HG03196 (cell line): ENCODE measurements around the gene RC3H2.
"Not testable (repeated sequence)": the region's sequence is repeated elsewhere in the genome, so short reads cannot be mapped to it uniquely, and the experiment has no call there.

ENCODE experiments used
- ATAC-seq: cut with Tn5 transposase; IDR thresholded peaks from one replicate; pipeline ENCODE4 v1.9.1; 2021; ENCODE audit not compliant: unreplicated experiment

The RC3H2 gene

GRCh38 chr9:122922713-122923112 lies 17.6 kb upstream of the RC3H2 start:
- no peak for ATAC-seq

- no peak for ATAC-seq
Measured at GRCh38 chr9:122918310-122918709, 13.2 kb upstream of the RC3H2 start.

DNA sequence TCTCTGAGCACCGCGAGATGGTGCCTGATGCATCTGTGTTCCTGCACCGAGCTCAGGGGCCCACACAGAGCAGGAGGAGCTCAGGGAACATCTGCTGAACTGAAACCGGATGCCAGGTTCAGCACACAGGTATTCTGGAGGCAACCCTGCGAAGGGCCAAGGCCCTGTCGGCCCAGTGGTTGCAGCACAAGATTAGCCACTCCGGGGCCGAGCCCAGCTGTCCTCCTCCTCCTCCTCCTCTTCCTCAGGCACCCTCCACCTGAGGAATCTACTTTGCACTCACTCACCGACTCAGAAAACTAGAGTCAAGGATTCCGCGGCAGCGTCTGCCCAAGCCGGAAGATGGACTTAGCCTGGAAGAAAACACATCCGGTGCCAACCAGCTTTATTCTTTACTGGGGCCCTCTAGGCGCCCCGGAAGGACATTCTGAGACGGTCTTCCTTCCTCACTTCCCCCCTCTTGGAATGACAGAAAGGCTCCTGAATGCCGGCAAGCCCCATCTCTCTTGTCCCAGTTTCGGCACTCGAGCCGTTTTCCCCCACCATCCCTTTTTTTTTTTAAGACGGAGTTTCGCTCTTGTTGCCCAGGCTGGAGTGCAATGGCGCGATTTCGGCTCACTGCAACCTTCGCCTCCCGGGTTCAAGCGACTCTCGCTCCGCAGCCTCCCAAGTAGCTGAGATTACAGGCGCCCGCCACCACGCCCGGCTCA lies 8.0 kb upstream of the RC3H2 start, which contains the start of gene ZBTB6:
Gene ZBTB6 (minus strand): TSS at position 360 of the 710 bp plus-strand sequence. CDS start 1,251 bp downstream, outside the sequence.
- ATAC-seq, result peak; percentile 96

DNA sequence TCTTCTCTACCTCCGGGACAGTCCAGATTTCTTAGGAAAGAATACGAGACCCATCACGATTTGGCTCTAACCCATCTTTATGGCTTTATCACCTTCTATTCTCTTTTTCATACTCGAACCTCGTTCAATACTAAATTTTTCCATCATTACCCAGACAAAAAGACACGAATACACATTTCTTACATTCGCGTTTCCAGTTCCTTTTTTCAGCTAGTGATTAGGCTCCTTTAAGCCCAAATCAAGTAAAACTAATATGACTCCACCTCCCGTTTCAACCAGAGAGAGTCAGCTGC lies 7.5 kb upstream of the RC3H2 start:
- ATAC-seq, result no peak

- not testable (repeated sequence) for ATAC-seq
Measured at GRCh38 chr9:122906122-122906521, 963 bp upstream of the RC3H2 start.

DNA sequence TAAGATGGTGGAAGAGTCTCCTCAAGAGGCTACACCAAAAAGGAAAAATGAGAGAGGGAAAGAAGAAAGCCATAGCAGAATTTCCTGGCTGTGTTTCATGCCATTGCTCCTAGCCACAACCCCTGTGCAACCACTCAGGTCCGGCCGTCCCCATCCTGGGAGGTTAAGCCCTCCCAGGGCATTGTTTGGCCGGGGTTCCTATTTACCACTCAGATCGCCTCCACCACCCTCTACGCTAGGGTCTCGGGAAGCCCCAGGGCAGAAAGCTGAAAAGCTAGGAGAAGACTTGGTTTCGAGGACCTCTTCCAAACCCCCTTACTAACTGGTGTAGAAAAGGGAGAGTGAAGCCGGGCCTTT lies 715 bp downstream of the RC3H2 start:
- ATAC-seq, result peak; percentile 23

- no peak for ATAC-seq
Measured at GRCh38 chr9:122900791-122901190, 4.4 kb downstream of the RC3H2 start.

GRCh38 chr9:122897969-122898368 lies 7.2 kb downstream of the RC3H2 start:
- ATAC-seq, result no peak

- no peak for ATAC-seq
Measured at GRCh38 chr9:122888480-122888879, 16.7 kb downstream of the RC3H2 start.

- ATAC-seq, result no peak
Measured at GRCh38 chr9:122883125-122883524, 22.0 kb downstream of the RC3H2 start.

DNA sequence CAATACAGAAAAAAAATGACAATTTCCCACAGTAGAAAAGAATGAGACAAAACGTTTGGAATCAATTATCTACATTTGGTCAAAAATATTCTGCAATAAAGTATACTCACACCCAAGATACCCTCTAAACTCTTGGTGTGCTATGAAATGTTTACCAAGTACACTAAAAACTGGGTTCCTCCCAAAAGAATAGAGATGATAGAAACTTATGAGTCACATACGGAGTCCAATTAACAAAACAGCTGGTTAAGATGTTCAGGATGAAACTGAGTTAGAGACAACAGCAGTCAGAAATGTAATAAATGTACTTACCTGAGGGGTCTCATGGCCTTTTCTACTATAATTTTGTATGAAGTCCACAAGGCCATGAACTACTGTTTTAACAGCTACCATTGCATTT lies 25.7 kb downstream of the RC3H2 start:
- no peak for ATAC-seq

- no peak for ATAC-seq
Measured at GRCh38 chr9:122875523-122875922, 29.6 kb downstream of the RC3H2 start.

- ATAC-seq, result not testable (repeated sequence)
Measured at GRCh38 chr9:122867276-122867675, 37.9 kb downstream of the RC3H2 start.

- ATAC-seq, result no peak
Measured at GRCh38 chr9:122866079-122866478, 39.1 kb downstream of the RC3H2 start.

- ATAC-seq, result no peak
Measured at GRCh38 chr9:122865300-122865699, 39.9 kb downstream of the RC3H2 start.

- no peak for ATAC-seq
Measured at GRCh38 chr9:122863407-122863806, 41.8 kb downstream of the RC3H2 start.

GRCh38 chr9:122860319-122861142 lies 44.6 kb downstream of the RC3H2 start:
- ATAC-seq, result no peak

DNA sequence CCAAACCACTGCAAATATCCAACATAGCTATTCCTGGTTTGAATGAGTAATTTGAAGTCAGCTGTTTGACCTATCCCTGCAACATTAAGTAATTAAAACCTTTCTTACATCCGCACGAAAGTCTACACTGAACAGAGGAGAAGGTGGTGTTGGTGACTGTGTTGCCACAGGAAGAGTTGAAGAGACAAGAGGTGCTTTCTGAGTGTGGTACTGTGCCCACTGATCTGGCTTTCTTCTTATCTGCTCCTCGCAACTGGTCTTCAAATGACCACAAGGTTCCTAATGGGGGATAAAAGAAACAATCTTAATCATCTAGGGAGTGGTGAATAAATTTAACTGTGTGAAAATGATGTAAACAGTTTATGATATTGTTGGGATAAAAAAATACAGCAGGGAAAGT lies 47.3 kb downstream of the RC3H2 start:
- no peak for ATAC-seq

GRCh38 chr9:122852085-122852786 lies 52.9 kb downstream of the RC3H2 start:
- not testable (repeated sequence) for ATAC-seq

DNA sequence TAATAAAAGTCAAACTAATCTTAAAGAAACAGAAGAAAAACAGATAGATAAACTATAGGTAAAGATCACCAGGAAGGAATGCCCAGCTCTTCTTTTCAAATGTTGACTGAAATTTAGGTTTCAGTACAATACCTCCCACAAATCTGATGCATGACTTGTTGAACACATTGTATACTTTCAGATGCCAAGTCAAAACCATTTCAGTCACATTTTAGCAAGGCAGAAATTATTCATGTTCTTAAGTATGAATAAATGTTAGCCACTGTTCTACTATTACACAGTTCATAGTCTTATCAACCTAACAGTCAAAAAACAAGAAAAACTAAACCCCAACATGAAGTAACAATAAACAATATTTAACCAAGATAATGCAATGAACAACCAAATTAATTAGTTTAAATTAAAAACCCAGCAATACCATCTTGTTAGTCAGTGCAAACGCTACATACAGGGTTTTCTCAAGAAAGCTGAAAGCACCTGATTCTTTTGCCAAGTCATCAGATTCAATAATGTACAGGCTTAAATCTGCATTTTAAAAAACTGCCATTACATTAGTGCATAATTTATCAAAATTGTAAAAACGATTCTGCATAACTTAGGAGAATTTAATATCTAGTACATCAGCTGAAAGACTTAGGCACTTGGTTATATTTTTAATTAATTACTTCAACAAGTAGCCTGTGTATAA lies 56.8 kb downstream of the RC3H2 start:
- no peak for ATAC-seq

DNA sequence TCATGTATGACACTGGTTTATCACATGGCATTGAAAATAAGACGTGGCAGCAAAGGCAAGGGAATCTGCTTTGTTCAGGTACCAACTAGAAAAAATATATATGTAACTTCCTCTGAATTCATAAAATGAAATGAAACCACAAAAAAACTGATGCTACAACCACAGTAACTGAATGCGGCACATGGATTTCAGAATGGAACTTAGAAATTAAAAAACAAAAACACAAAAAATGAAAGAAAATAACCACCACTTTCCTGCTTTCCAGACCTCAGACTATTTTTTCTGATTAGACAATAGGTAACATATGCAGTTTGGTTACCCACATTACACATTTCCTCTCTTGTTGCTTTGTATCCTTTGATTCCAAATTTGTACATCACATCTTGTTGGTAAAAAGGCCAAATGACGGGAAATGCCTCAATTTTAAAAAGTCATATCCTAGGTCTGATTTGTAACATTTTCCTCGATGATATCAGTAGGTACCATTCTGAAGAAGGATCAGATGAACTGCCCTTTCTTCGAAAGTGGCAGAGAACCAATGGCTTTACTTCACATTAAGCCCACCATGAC lies 58.7 kb downstream of the RC3H2 start:
- ATAC-seq, result no peak
